ENCODE measurements around the gene PRM1. TPM values are rescaled to one million over a fixed set of nuclear protein-coding genes. Genes with fewer than 3 reads are reported as not detected.

The PRM1 gene
- total RNA-seq, 1 donor from 2014 or later = not detected

DNA sequence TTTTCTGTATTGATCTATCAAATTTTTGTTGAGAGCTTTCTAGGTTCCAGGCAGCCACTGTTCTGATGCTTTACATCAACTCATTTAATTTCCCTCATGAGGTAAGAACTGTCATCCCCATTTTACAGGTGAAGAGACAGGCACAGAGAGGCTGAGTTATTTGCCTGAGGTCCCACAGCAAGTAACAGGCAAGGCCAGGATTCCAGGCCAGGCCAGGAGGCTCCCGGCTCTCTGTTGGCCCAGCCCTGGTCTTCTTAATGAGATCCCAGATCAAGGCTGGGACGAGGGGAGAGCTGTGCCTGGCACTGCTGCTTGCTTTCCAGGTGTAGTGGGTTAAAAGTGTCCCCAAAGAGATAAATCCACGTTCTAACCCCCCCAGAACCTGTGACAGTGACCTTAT is 41.7 kb upstream of the PRM1 start:
- Histone ChIP-seq H3K4me3 (ENCODE audit: low read depth, low read length) (no peak overlapping the region), H3K27me3 (ENCODE audit: control insufficient read depth, insufficient read depth, low read length) (no peaks in the 10 kb centered on the region), H3K36me3 (ENCODE audit: control insufficient read depth, insufficient read depth, low read length) (no peaks in the 10 kb centered on the region)
- TF ChIP-seq, protein P1, sequence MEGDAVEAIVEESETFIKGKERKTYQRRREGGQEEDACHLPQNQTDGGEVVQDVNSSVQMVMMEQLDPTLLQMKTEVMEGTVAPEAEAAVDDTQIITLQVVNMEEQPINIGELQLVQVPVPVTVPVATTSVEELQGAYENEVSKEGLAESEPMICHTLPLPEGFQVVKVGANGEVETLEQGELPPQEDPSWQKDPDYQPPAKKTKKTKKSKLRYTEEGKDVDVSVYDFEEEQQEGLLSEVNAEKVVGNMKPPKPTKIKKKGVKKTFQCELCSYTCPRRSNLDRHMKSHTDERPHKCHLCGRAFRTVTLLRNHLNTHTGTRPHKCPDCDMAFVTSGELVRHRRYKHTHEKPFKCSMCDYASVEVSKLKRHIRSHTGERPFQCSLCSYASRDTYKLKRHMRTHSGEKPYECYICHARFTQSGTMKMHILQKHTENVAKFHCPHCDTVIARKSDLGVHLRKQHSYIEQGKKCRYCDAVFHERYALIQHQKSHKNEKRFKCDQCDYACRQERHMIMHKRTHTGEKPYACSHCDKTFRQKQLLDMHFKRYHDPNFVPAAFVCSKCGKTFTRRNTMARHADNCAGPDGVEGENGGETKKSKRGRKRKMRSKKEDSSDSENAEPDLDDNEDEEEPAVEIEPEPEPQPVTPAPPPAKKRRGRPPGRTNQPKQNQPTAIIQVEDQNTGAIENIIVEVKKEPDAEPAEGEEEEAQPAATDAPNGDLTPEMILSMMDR (IDR thresholded peaks at IDR 0.05; ENCODE audit: insufficient read depth, low read length, severe bottlenecking) = no peak
- FAIRE-seq (no peak), DNase-seq (ENCODE audit: low read depth) (no peak)

GRCh38 chr16:11321662-11322061 is 40.5 kb upstream of the PRM1 start:
- Histone ChIP-seq H3K4me3 (ENCODE audit: low read depth, low read length) (no peak overlapping the region), H3K36me3 (ENCODE audit: control insufficient read depth, insufficient read depth, low read length) (no peaks in the 10 kb centered on the region), H3K27me3 (ENCODE audit: control insufficient read depth, insufficient read depth, low read length) (no peaks in the 10 kb centered on the region)
- no peak for DNase-seq (ENCODE audit: low read depth)
- TF ChIP-seq, protein P1 (IDR thresholded peaks at IDR 0.05; ENCODE audit: insufficient read depth, low read length, severe bottlenecking) = no peak
- FAIRE-seq = no peak

GRCh38 chr16:11320170-11320569 is 39.0 kb upstream of the PRM1 start:
- H3K27me3 ChIP-seq (ENCODE audit: control insufficient read depth, insufficient read depth, low read length) = no peaks in the 10 kb centered on the region
- H3K4me3 ChIP-seq (ENCODE audit: low read depth, low read length) = no peak overlapping the region
- DNase-seq (ENCODE audit: low read depth) = no peak
- TF ChIP-seq, protein P1 (IDR thresholded peaks at IDR 0.05; ENCODE audit: insufficient read depth, low read length, severe bottlenecking) = no peak
- FAIRE-seq = no peak
- H3K36me3 ChIP-seq (ENCODE audit: control insufficient read depth, insufficient read depth, low read length) = no peaks in the 10 kb centered on the region

- Histone ChIP-seq H3K36me3 (ENCODE audit: control insufficient read depth, insufficient read depth, low read length) (no peaks in the 10 kb centered on the region), H3K27me3 (ENCODE audit: control insufficient read depth, insufficient read depth, low read length) (no peaks in the 10 kb centered on the region), H3K4me3 (ENCODE audit: low read depth, low read length) (no peak overlapping the region)
- TF ChIP-seq, protein P1 (IDR thresholded peaks at IDR 0.05; ENCODE audit: insufficient read depth, low read length, severe bottlenecking) = no peak
- no peak for FAIRE-seq
- DNase-seq (ENCODE audit: low read depth) = no peak
Observed at GRCh38 chr16:11319529-11320146, 38.5 kb upstream of the PRM1 start.

- H3K36me3 ChIP-seq (ENCODE audit: control insufficient read depth, insufficient read depth, low read length) = no peaks in the 10 kb centered on the region
- no peak for FAIRE-seq
- H3K4me3 ChIP-seq (ENCODE audit: low read depth, low read length) = no peak overlapping the region
- TF ChIP-seq, protein P1 (IDR thresholded peaks at IDR 0.05; ENCODE audit: insufficient read depth, low read length, severe bottlenecking) = no peak
- no peaks in the 10 kb centered on the region for H3K27me3 ChIP-seq (ENCODE audit: control insufficient read depth, insufficient read depth, low read length)
- DNase-seq (ENCODE audit: low read depth) = no peak
Observed at GRCh38 chr16:11318817-11319216, 37.7 kb upstream of the PRM1 start.

Measured in bronchial epithelial cell (primary cell).